ENCODE results near the gene CABS1.

The CABS1 gene

GRCh38 chr4:70382691-70383181 is 48.0 kb downstream of the CABS1 start, which contains the start of gene SMR3B:
TSS of gene SMR3B (plus strand) at chr4:70383131. CDS start at chr4:70384511, 1,380 bp downstream.
- DNase-seq (ENCODE audit: low spot score) = no peak

All from CD4-positive, alpha-beta T cell treated with Interleukin-2 at 100 ng/mL for 4 hours (primary cell).